Duodenal mucosa (tissue), 2 donors: ENCODE measurements around the gene ARL13B.
A peak's percentile ranks its signal among the peaks of the same experiment; 100 is the strongest.
"Not testable (repeated sequence)": the region's sequence is repeated elsewhere in the genome, so short reads cannot be mapped to it uniquely, and the experiment has no call there.

ENCODE experiments used
- H3K27ac ChIP-seq: one replicate; pipeline ENCODE4 v1.7.0; 2013; ENCODE audit warnings: low read depth, low read length
- H3K27me3 ChIP-seq, 2 donors: one replicate each; pipeline ENCODE4 v1.7.0; 2013; ENCODE audit warnings: low read length in 2 of 2, control low read depth in 1 of 2; ENCODE audit not compliant: insufficient read depth in 2 of 2, control insufficient read depth in 1 of 2
- H3K36me3 ChIP-seq, 2 donors: one replicate each; pipeline ENCODE4 v1.7.0; 2013; ENCODE audit warnings: low read length in 2 of 2, control low read depth in 1 of 2; ENCODE audit not compliant: insufficient read depth in 2 of 2, control insufficient read depth in 1 of 2
- H3K4me1 ChIP-seq, 2 donors: one replicate each; pipeline ENCODE4 v1.7.0; 2013; ENCODE audit warnings: low read length in 2 of 2, control low read depth in 1 of 2; ENCODE audit not compliant: insufficient read depth in 2 of 2, control insufficient read depth in 1 of 2
- H3K4me3 ChIP-seq, 2 donors: one replicate each; pipeline ENCODE4 v1.7.0; 2013; ENCODE audit warnings: low read length in 2 of 2, low read depth in 1 of 2
- H3K9ac ChIP-seq, 2 donors: one replicate each; pipeline ENCODE4 v1.7.0; 2013; ENCODE audit warnings: low read length in 2 of 2, low read depth in 1 of 2
- H3K9me3 ChIP-seq, 2 donors: one replicate each; pipeline ENCODE4 v1.7.0; 2013; ENCODE audit warnings: low read length in 2 of 2, control low read depth in 1 of 2; ENCODE audit not compliant: control insufficient read depth in 1 of 2

ARL13B gene

DNA sequence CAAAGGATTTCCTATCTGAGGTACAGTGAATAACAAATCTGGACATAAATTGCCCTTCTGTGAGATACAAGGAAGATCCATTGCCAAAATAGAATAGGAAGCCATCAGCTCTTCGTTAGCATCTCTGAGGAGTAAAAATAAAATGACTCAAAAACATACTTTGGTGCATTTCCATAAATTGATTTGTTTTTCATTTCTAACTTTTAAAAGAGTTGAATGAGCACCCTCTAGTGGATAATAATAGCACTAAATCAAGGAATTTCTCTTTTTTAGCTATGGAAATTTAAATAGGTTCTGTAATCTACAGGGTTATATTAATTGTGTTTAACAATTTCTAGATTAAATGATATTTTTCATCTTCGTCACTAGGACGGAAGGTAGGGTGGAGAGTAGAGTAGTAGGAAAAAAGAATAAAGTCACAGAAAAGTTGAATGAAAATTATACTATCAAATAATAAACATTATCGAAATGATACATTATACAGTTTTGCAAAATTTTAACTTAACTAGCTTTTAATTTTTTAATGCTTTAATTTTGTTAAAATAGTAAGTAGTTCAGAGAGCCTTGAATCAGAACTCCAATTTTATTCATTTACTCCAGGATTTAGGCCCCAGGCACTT, 89.3 kb downstream of the ARL13B start:
- Histone ChIP-seq H3K9ac (no peak overlapping the region), H3K9me3 (no peaks in the 10 kb centered on the region), H3K27ac (no peak overlapping the region), H3K4me3 (no peak overlapping the region), H3K4me1 (peaks cover 8 to 22% of the 10 kb centered on the region in 2 donors), H3K27me3 (no peaks in the 10 kb centered on the region), H3K36me3 (peaks cover 12 to 34% of the 10 kb centered on the region in 2 donors)

DNA sequence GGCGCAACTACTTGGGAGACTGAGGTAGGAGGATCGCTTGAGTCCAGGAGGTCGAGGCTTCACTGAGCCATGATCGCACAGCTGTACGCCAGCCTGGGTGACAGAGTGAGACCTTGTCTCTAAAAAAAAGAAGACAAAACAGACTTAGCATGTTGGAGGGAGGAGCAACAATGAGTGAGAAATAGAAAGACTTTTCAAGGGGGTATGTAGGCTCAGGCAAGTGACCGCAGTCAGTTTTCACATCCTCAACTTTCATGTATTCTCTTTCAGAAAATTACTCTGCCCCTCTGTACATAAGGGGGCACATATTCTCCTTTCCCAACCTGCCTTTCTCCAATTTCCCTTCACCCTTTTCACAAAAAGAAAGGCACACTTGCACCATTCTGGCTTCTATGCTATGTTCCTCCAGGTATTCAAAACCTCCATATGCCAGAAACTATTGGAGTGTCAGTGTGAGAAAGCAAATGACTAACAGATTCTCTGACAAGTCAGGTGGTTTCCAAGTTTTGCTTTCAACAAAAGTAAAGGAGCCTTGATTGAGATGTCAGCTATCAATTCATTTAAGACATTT, 90.5 kb downstream of the ARL13B start:
- peaks cover 12 to 33% of the 10 kb centered on the region in 2 donors for H3K36me3 ChIP-seq

DNA sequence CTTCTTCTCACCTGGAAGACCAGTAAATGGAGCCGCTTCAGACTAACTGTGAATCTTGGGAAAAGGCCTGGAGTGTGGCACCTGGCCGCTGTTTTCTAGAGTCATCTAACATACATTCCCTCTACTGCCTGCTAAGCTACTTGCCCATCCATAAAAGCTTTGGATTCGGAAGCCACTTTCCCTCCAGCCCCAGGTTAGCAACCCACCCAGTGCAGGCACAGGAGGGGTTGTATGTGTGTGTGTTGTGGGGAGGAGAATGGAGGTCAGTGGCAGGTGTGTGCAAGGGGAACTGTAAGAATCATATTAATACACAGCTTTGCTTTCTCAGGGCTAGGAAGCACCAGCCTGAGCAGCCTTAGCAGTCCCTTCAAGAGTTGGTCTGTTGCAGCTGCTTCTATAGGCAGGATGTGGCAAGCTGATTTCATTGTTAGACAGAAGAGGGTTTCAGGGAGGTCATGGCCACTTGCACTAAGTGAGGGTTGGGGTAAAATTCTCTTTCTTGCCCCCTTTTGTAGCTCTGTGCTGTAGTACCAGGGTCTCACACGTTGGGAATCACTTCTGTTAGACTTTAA, 91.8 kb downstream of the ARL13B start:
- no peak overlapping the region for H3K4me3 ChIP-seq
- H3K27me3 ChIP-seq: no peaks in the 10 kb centered on the region
- peaks cover 0 to 3% of the 10 kb centered on the region in 2 donors for H3K4me1 ChIP-seq
- peaks cover 9 to 31% of the 10 kb centered on the region in 2 donors for H3K36me3 ChIP-seq
- H3K9me3 ChIP-seq: no peaks in the 10 kb centered on the region
- H3K9ac ChIP-seq: no peak overlapping the region
- no peak overlapping the region for H3K27ac ChIP-seq

More for the DNA sequence above, 90.5 kb downstream of the ARL13B start:
- no peak overlapping the region for H3K27ac ChIP-seq
- H3K9ac ChIP-seq: no peak overlapping the region
- H3K4me1 ChIP-seq: peaks cover 0 to 11% of the 10 kb centered on the region in 2 donors
- no peaks in the 10 kb centered on the region for H3K27me3 ChIP-seq
- no peak overlapping the region for H3K4me3 ChIP-seq
- no peaks in the 10 kb centered on the region for H3K9me3 ChIP-seq

DNA sequence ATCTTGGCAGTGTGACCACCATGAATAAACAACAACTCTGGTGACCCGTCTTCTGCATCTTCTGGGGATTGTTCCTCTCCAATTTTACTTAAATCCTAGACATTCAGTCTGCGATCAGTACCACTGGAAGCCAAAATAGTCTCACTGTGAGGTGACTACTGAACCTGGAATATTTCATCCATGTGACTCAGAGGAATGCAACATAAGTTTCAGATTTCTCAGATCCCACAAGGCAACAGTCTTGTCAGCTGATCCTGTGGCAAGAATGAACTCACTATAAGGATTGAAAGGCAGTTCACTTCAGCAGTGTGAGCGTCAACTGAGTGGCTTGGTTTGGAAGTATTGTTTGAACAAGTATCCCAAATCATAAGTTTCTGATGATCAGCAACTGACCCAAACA, 96.1 kb downstream of the ARL13B start:
- H3K4me3 ChIP-seq: no peak overlapping the region
- no peak overlapping the region for H3K9ac ChIP-seq
- H3K27me3 ChIP-seq: no peaks in the 10 kb centered on the region
- no peak overlapping the region for H3K27ac ChIP-seq
- H3K4me1 ChIP-seq: no peaks in the 10 kb centered on the region
- peaks cover 5 to 15% of the 10 kb centered on the region in 2 donors for H3K36me3 ChIP-seq
- no peaks in the 10 kb centered on the region for H3K9me3 ChIP-seq

DNA sequence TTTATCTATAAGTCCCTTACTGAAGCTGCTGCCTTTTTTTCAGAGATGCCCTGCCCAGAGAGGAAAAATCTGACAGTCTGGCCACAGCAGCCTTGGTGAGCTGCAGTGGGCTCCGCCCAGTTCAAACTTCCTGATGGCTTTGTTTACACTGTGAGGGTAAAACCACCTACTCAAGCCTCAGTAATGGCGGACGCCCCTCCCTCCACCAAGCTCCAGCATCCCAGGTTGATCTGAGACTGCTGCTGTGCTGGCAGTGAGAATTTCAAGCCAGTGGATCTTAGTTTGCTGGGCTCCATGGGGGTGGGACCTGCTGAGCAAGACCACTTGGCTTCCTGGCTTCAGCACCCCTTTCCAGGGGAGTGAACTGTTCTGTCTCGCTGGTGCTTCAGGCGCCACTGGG, 100.6 kb downstream of the ARL13B start:
- H3K4me3 ChIP-seq, H3K27ac ChIP-seq, H3K27me3 ChIP-seq, H3K9ac ChIP-seq, H3K9me3 ChIP-seq: not testable (repeated sequence)
- peaks cover 18 to 19% of the 10 kb centered on the region in 2 donors for H3K4me1 ChIP-seq
- peaks cover 0 to 12% of the 10 kb centered on the region in 2 donors for H3K36me3 ChIP-seq

DNA sequence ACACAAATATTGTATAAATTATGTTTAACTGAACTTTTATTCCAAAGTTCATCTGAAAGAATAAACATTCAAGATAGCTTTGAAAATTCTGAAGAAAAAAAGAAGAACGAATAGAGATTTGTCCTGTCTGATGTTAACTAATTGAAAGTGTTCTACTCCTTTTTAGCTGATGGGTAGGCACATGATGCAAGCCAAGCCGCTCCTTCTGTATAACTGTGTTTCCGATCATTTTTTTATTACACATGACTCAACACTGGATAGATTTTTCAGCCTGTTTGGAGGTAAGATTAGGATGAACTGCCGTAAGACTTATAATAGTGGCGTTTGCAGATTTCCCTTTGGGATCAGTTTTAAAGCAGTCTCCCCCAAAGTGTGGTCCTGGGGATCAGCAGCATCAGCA, 101.9 kb downstream of the ARL13B start:
- H3K36me3 ChIP-seq: peaks cover 0 to 13% of the 10 kb centered on the region in 2 donors
- no peaks in the 10 kb centered on the region for H3K9me3 ChIP-seq
- no peaks in the 10 kb centered on the region for H3K27me3 ChIP-seq
- H3K27ac ChIP-seq: no peak overlapping the region
- no peak overlapping the region for H3K9ac ChIP-seq
- H3K4me1 ChIP-seq: peaks cover 18 to 19% of the 10 kb centered on the region in 2 donors
- H3K4me3 ChIP-seq: no peak overlapping the region

DNA sequence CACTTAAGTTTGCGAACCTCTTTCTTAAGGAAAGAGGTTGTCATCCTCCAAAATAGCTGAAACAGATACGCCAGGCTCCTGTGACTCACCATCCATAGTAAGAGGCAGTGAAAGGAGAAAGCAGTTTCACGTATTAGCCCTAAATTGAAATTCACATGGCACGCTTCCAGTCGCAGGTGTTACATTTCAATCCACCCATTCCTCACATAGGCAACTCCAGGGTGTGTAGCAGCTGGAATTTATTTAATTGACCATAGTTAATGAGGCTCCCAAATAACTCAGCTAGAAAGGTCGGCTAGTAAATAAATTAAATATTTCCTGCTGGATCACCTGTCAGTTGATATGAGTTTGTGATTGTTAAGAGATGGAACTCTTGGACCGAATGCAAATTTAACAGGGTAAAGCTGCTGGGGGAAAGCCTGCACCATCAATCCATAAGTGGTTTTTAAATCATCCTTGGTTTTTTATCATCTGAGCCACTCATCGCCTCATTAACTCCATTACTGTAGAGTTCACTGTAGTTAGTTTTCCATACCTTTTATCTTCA, 102.5 kb downstream of the ARL13B start:
- Histone ChIP-seq H3K36me3 (peaks cover 0 to 13% of the 10 kb centered on the region in 2 donors), H3K9ac (no peak overlapping the region), H3K4me3 (peak overlapping the region in 1 of 2 donors; percentile 7), H3K9me3 (no peaks in the 10 kb centered on the region), H3K27me3 (no peaks in the 10 kb centered on the region), H3K27ac (no peak overlapping the region), H3K4me1 (peaks cover 18 to 19% of the 10 kb centered on the region in 2 donors)

DNA sequence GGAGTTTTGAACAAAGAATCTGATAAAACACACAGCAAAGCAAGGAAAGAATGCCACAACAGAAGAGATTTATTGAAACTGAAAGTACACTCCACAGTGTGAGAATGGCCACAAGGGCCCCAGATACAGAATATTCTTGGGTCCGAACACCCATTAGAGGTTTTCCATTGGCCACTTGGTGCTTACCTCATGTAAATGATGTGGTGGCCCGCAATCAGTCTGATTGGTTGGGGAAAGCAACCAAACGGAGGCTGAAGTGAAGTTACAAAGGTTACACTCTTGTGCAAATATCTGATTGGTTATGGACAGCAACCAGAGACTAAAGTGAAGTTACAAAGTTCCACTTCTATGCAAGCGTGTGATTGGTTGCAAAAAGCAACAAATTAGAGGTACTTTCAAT, 103.3 kb downstream of the ARL13B start:
- peak overlapping the region in 1 of 2 donors; percentile 13 for H3K4me3 ChIP-seq
- no peaks in the 10 kb centered on the region for H3K9me3 ChIP-seq
- peaks cover 0 to 13% of the 10 kb centered on the region in 2 donors for H3K36me3 ChIP-seq
- no peak overlapping the region for H3K27ac ChIP-seq
- peaks cover 18 to 19% of the 10 kb centered on the region in 2 donors for H3K4me1 ChIP-seq
- no peak overlapping the region for H3K9ac ChIP-seq
- H3K27me3 ChIP-seq: no peaks in the 10 kb centered on the region

DNA sequence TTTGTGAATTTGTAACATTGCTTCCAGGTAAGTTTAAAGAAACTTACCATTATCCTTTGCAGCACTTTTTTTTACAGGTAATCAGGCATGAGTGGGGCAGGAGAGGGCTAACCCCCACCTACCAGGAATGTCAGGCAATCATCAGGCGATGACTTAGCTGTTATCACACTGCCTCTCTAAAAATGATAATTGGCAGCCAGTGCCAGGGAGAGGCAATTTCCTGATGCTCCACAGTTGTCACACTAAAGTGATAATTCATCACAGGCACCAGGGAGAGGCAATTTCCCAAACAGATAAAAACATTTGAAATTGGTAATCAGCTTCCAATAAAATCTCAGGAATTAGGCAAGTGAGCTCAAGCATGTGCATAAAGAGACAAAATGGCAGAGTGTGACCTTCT, 109.2 kb downstream of the ARL13B start:
- Histone ChIP-seq H3K9ac (no peak overlapping the region), H3K4me3 (no peak overlapping the region), H3K4me1 (no peaks in the 10 kb centered on the region), H3K27me3 (no peaks in the 10 kb centered on the region), H3K9me3 (no peaks in the 10 kb centered on the region), H3K27ac (no peak overlapping the region), H3K36me3 (peaks cover 8 to 16% of the 10 kb centered on the region in 2 donors)

DNA sequence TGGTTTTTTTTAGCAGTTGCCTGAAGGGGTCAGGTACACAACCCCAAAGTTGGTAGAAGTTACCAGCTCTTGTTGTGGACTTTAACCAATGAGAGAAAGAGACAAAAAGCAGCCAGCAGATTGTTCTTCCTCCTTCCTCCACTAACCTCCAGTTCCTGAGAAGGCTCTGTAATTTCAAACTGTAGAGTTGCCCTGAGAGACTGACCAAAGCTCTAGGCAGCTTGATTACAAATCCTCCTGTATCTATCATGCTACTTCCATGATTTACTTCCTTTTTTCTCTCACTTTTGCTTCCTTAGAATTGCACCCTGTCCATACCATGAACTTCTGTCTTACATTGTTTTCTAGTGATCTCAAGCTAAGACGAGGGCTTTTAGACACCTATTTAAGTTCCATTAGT, 112.1 kb downstream of the ARL13B start:
- H3K27ac ChIP-seq: no peak overlapping the region
- no peaks in the 10 kb centered on the region for H3K27me3 ChIP-seq
- no peaks in the 10 kb centered on the region for H3K9me3 ChIP-seq
- H3K4me1 ChIP-seq: no peaks in the 10 kb centered on the region
- H3K9ac ChIP-seq: no peak overlapping the region
- peaks cover 18 to 20% of the 10 kb centered on the region in 2 donors for H3K36me3 ChIP-seq
- no peak overlapping the region for H3K4me3 ChIP-seq
